ENCODE results near the gene ASXL1. TPM values are rescaled to one million over a fixed set of nuclear protein-coding genes. Genes with fewer than 3 reads are reported as not detected.

The ASXL1 gene
- total RNA-seq, 1 experiment from 2014 or later: 69.9 TPM

GRCh38 chr20:32480371-32481241, 122.5 kb downstream of the ASXL1 start:
- no peak overlapping the region for H3K4me3 Mint-ChIP-seq (ENCODE audit: unreplicated experiment)
- H3K9me3 Mint-ChIP-seq (ENCODE audit: unreplicated experiment): no peaks in the 10 kb centered on the region
- H3K36me3 Mint-ChIP-seq (ENCODE audit: insufficient read depth, unreplicated experiment): no peaks in the 10 kb centered on the region
- ChIA-PET CTCF (interaction anchor here (0.5 to 0.8 kb wide), 4 partner anchors 10 to 628 kb away, joined by 3 read pairs; partner anchors contain the start of gene C20orf203), POLR2A (no interaction called here)
- no peak for TF ChIP-seq CTCF (IDR thresholded peaks at IDR 0.05; ENCODE audit: unreplicated experiment)
- H3K27me3 Mint-ChIP-seq (ENCODE audit: insufficient read depth, unreplicated experiment): peaks cover under 1% of the 10 kb centered on the region
- no peak overlapping the region for H3K27ac Mint-ChIP-seq (ENCODE audit: low read depth, unreplicated experiment)
- BruUV-seq (replicated peaks): no TSS peak
- H3K4me1 Mint-ChIP-seq (ENCODE audit: insufficient read depth, unreplicated experiment): peaks cover 19% of the 10 kb centered on the region
- DNase-seq (ENCODE audit: unreplicated experiment): no peak
- intact Hi-C loops (cut with micrococcal nuclease): no loop called here

GRCh38 chr20:32481311-32482142, 123.4 kb downstream of the ASXL1 start:
- ChIA-PET POLR2A (no interaction called here), CTCF (interaction anchor here (0.5 kb wide), 2 partner anchors 143 to 356 kb away, joined by 3 read pairs; no protein-coding TSS in a partner anchor)
- Mint-ChIP-seq H3K36me3 (ENCODE audit: insufficient read depth, unreplicated experiment) (no peaks in the 10 kb centered on the region), H3K27me3 (ENCODE audit: insufficient read depth, unreplicated experiment) (peaks cover 10% of the 10 kb centered on the region), H3K4me3 (ENCODE audit: unreplicated experiment) (peak overlapping the region; percentile 75), H3K9me3 (ENCODE audit: unreplicated experiment) (no peaks in the 10 kb centered on the region), H3K4me1 (ENCODE audit: insufficient read depth, unreplicated experiment) (peaks cover 11% of the 10 kb centered on the region), H3K27ac (ENCODE audit: low read depth, unreplicated experiment) (no peak overlapping the region)
- no TSS peak for BruUV-seq (replicated peaks)
- no peak for TF ChIP-seq CTCF (IDR thresholded peaks at IDR 0.05; ENCODE audit: unreplicated experiment)
- DNase-seq (ENCODE audit: unreplicated experiment): no peak
- intact Hi-C loops (cut with micrococcal nuclease): no loop called here

GRCh38 chr20:32482143-32482441, 124.0 kb downstream of the ASXL1 start:
- intact Hi-C loops (cut with micrococcal nuclease): no loop called here
- TF ChIP-seq CTCF (IDR thresholded peaks at IDR 0.05; ENCODE audit: unreplicated experiment): no peak
- POLR2A ChIA-PET: no interaction called here

More at GRCh38 chr20:32482143-32482441, 124.0 kb downstream of the ASXL1 start:
- no TSS peak for BruUV-seq (replicated peaks)
- Mint-ChIP-seq H3K27ac (ENCODE audit: low read depth, unreplicated experiment) (no peak overlapping the region), H3K4me3 (ENCODE audit: unreplicated experiment) (peak overlapping the region; percentile 75), H3K27me3 (ENCODE audit: insufficient read depth, unreplicated experiment) (peaks cover 15% of the 10 kb centered on the region), H3K36me3 (ENCODE audit: insufficient read depth, unreplicated experiment) (no peaks in the 10 kb centered on the region), H3K4me1 (ENCODE audit: insufficient read depth, unreplicated experiment) (peaks cover 8% of the 10 kb centered on the region), H3K9me3 (ENCODE audit: unreplicated experiment) (no peaks in the 10 kb centered on the region)
- no peak for DNase-seq (ENCODE audit: unreplicated experiment)
- CTCF ChIA-PET: interaction anchor here (0.5 kb wide), 1 partner anchor 357 kb away, joined by 3 read pairs; no protein-coding TSS in a partner anchor
